Femur (tissue), 1 donor: ENCODE measurements around the gene ERBIN.
"Not testable (repeated sequence)": the region's sequence is repeated elsewhere in the genome, so short reads cannot be mapped to it uniquely, and the experiment has no call there.

Source experiments
- DNase-seq: peaks from one replicate; pipeline ENCODE4 v3.0.0-alpha.2; 2017

Gene ERBIN, protein sequence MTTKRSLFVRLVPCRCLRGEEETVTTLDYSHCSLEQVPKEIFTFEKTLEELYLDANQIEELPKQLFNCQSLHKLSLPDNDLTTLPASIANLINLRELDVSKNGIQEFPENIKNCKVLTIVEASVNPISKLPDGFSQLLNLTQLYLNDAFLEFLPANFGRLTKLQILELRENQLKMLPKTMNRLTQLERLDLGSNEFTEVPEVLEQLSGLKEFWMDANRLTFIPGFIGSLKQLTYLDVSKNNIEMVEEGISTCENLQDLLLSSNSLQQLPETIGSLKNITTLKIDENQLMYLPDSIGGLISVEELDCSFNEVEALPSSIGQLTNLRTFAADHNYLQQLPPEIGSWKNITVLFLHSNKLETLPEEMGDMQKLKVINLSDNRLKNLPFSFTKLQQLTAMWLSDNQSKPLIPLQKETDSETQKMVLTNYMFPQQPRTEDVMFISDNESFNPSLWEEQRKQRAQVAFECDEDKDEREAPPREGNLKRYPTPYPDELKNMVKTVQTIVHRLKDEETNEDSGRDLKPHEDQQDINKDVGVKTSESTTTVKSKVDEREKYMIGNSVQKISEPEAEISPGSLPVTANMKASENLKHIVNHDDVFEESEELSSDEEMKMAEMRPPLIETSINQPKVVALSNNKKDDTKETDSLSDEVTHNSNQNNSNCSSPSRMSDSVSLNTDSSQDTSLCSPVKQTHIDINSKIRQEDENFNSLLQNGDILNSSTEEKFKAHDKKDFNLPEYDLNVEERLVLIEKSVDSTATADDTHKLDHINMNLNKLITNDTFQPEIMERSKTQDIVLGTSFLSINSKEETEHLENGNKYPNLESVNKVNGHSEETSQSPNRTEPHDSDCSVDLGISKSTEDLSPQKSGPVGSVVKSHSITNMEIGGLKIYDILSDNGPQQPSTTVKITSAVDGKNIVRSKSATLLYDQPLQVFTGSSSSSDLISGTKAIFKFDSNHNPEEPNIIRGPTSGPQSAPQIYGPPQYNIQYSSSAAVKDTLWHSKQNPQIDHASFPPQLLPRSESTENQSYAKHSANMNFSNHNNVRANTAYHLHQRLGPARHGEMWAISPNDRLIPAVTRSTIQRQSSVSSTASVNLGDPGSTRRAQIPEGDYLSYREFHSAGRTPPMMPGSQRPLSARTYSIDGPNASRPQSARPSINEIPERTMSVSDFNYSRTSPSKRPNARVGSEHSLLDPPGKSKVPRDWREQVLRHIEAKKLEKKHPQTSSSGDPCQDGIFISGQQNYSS (N-terminal part only)

DNA sequence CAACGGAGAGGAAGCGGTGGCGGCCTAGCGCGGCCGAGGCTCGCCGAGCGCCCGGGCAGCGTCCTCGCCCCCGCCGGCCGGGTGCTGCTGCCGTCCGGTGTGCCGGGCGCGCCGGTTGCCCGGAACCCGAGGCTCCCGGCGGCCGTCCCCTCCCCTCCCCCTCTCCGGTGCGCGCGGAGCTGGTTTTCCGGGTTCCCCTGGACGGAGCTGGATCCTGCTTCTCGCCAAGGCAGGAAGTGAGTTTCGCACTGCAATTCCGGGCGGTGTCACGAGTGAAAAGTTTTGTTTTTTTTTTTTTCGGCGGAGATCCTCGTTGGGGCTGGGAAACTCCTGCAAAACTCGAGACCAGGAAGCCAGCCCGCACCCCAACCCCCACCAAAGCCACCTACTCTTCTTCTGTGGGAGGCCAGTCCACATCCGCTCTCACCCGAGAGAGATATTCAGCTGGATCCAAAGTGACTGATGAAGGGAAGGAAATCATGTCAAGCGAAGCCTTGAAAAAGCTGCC lies at the start of gene ERBIN:
TSS of gene ERBIN (plus strand) at position 300 of the 508 bp plus-strand sequence. CDS start 66,144 bp downstream, outside the sequence.
- peak; percentile 87 for DNase-seq

DNA sequence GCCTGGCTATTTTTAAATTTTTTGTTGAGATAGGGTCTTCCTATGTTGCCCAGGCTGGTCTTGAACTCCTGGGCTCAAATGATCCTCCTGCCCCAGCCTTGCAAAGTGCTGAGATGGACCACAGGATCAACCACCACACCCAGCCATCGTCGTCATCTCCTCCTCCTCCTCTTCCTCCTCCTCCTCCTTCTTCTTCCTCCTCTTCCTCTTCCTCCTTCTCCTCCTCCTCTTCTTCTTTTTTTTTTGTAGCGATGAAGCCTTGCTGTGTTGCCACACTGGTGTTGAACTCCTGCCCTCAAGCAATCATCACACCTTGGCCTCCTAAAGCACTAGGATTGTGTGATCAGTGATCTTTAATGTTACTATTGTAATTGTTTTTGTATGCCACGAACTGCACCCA lies 49.4 kb upstream of the ERBIN start:
- no peak for DNase-seq

DNA sequence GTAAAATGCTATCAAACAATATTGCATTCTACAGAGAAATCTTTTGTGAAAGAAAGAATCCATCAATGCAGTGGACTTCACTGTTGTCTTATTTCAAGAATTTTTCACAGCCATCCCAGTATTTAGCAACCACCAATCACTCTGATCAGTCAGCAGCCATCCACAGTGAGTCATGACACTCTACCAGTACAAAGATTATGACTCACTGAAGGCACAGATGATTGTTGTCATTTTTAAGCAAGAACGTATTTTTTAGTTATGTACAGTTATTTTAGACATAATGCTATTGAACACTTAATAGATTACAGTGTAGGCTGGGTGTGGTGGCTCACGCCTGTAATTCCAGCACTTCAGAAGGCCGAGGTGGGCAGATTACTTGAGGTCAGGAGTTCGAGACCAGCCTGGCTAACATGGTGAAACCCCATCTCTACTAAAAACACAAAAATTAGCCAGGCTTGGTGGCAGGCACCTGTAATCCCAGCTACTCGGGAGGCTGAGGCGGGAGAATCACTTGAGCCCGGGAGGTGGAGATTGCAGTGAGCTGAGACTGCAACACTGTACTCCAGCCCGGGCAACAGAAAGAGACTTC lies 46.6 kb upstream of the ERBIN start:
- DNase-seq = not testable (repeated sequence)

DNA sequence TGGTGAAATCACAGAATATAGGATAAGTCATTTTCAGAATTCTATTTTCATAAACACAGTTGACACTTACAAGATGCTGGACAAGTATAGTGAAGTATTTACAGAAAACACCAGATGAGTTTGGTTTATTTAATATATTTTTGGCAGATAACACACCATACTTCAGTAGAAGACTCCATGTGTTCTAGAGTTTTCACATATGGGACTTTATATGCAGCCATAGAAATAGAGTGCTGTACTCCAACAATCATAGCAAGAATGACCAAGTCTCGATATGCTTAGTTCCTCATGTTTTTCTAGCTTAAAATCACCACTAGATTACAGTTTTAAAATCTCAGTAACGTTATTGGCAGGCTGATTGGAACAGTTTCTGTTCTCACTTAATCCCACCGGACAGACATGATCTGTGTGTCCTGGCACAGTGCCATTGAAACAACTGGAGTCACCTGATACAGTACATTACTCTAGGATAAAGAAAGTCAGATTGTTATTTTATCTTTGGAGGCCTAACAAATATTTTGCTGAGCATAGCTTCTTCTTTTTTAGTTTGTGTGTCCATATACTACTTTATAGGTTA lies 45.8 kb upstream of the ERBIN start:
- DNase-seq = peak; percentile 29

DNA sequence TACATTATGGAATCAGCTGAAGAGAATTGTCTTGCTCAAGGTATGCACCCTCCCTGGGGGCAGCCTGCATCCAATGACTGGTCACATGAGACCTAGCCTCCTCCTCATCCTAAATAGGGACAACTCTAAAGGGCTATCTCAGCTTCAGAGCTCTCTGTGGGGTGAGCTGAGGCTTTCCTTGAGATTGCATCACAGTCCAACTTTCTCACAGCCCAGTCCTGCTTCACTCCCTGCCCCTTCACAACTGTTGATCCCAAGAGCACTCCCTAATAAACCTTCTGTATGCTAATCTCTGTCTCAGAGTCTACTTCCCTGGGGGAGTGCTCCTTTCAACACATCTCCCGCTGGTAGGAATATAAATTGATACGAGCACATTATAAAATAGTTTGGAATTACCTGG lies 44.1 kb upstream of the ERBIN start:
- no peak for DNase-seq

DNA sequence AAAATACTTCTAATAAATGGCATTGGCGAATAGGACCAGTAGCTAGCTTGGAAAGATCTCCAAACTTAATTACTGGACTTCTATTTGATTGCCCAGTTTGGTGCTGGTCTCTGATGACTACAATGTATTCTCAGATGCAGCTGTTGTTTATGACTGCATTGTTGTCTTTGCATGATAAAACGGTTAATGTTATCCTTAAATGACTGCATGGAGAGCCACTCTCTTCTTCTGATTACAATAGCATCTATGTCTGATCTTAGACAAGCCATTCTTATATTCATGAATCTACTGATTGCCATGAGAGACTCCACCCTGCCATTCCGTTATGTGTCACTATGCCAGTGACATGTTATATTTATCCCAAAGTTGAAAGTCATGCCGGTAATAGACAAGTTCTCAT lies 42.9 kb upstream of the ERBIN start:
- DNase-seq = no peak

DNA sequence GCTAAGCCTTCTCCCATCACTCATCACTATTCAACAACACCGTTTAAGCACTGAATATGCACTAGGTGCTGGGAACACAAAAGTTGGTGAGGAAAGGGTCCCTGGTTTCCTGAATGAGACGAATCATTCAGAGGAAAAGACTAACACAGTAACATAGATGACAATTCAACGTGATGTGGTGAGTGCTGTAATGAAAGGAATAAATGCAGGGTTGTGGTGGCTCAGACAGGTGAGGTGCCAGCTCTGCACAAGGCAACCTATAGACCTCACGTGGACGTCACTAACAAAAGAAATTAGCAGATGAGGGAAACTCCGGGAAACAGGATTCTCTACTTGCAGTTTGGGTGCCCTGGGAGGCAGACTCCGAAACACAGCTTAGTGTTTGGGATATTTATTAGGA lies 40.0 kb upstream of the ERBIN start:
- DNase-seq = no peak

DNA sequence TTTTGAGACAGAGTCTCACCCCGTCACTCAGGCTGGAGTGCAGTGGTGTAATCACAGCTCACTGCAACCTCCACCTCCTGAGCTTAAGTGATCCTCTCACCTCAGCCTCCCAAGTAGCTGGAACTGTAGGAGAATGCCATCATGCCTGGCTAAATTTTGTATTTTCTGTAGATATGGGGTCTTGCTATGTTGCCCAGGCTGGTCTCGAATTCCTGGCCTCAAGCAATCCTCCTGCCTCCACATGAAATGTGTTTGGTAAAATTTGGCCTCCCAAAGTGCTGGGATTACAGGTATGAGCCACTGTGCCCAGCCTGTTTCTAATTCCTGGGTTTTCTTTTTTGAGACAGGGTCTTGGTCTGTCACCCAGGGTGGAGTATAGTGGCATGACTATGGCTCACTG lies 34.4 kb upstream of the ERBIN start:
- DNase-seq = not testable (repeated sequence)

DNA sequence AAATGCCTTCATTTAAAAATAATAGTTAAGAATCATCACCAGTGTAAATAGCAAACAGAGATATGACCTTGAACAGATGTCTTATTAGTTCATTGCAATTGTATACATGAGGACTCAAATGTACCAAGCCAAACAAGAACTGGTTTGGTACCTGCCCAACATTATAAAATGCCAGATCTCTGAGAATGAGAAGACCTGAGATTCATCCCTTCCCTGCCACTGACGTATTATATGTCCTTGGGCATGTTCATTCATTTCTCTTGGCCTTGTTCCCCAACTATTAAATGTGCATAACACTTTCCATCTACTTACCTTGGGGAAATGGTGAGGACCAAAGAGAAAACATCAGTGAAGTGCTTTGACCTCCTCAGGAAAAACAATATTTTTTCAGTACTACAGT lies 33.6 kb upstream of the ERBIN start:
- no peak for DNase-seq

DNA sequence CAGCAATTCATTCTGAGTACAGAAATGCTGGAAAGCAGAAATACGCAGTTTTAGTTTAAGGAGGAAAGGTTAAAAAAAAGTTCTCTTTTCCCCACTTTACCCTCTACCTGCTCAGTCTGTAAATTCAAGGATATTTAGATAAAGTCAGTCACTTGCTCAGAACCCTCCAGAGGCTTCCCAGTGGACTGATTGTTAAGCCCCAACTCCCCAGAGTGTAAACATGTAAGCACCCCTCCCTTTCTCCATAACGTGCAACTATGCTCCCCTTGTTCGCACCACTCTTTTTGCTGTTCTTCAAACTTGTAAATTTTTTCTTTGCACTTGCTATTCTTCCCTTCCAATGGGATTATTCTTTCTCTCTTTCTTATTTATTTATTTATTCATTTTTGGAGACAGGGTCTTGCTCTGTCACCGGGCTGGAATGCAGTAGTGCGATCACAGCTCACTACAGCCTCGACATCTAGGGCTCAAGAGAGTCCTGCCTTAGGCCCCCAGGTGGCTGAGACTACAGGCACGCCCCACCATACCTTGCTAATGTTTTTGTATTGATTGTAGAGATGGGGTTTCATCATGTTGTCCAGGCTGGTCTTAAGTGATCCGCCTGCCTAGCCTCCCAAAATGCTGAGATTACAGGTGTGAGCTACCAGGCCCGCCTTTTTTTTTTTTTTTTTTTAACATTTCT lies 32.5 kb upstream of the ERBIN start:
- no peak for DNase-seq

DNA sequence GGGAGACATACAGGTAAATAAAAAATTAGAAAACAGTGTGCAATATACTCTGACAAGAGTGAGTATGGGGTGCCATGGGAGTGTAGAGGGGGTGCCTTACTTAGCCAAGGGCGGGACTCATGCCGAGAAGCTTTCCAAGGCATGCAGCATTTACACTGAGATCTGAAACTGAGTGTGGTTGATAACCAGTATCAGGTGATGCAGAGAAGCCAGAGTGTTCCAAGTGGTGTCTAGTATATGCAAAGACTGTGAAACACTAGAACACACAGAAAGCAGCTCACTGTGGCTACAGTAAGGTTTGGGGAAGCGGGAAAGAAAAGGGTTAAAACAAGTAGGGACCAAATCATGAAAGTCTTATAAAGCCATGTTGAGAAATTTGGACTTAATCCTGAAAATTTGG lies 30.5 kb upstream of the ERBIN start:
- no peak for DNase-seq

DNA sequence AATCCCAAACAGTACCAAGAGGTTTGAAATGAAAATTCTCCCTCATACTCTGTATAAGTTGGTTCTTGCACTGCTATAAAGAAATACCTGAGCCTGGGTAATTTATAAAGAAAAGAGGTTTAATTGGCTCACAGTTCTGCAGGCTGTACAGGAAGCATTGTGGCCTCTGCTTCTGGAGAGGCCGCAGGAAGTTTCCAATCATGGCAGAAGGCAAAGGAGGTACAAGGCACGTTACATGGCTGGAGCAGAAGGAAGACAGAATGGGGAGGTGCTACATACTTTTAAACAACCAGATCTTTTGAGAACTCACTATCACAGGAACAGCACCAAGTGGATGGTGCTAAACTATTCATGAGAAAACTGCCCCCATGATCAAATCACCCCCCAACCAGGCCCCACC lies 25.6 kb upstream of the ERBIN start:
- no peak for DNase-seq

DNA sequence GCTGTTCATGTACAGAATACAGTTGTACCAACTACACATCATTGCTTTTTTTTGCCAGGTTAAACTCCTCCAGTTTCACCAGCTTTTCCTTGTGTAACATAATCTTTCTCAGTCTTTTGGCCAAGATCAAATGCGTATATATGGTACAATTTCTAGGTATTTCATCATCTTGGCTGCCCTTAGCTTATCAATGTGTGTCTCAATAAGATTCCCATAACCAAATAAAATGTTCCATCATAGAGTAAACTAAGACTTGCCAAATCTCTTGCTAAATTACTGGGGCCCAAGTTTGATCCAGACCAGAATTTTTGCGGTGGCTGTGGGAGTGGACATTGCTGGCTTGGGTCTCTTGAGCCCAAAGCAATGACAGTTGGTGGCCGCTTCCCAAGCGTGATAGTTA lies 24.3 kb upstream of the ERBIN start:
- no peak for DNase-seq

DNA sequence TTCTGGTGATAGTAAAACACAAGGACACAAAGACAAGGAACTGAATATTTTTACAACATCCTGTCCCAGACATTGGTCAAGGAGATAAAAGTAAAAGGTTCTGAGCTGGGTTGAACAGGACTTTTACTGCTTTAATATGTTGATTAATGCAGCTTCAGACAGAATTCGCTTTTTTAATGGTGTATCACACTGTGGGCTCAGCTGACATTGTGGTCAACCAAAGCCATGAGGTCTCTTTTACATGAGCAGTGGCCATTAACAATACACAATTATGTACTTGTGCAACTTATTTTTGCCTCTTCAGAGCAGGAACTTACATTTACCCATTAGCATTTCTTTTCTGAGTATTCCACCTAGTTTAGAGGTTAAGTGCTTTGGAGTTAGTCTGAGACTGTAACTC lies 22.8 kb upstream of the ERBIN start:
- DNase-seq = no peak

DNA sequence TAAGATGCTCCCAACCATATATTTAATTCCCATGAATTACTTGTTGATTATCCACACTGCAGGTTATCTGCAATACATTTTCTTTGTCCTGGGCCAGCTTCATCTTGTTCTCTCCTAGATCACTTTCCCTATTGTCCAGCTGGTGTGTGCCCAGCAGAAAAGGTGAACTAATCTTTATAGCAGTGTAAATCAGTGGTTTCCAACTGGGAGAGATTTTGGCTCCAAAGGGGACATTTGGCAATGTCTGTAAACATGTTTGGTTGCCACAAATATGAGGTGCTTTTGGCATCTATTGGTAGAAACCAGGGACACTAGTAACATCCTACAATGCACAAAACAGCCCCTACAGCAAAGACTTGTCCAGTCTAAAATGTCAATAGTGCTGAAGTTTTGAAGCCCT lies 20.1 kb upstream of the ERBIN start:
- no peak for DNase-seq

DNA sequence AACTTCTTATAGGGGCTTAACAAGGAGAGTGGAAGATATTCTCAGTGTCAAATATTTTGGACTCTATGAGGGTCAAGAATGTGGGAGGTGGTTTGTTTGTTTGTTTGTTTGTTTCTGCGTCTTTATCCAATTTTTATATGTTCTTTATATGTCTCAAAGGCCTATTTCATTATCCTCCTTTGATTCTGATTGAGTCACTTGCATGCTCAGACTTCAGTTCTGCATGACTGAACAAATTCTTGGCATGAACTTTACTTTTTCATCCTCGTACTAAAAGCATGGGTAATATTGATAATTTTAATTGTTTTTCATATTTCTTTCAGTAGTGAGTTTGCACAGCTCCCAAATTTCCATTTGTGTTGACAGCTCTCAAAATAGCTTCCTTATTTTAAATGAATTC lies 19.2 kb upstream of the ERBIN start:
- no peak for DNase-seq

DNA sequence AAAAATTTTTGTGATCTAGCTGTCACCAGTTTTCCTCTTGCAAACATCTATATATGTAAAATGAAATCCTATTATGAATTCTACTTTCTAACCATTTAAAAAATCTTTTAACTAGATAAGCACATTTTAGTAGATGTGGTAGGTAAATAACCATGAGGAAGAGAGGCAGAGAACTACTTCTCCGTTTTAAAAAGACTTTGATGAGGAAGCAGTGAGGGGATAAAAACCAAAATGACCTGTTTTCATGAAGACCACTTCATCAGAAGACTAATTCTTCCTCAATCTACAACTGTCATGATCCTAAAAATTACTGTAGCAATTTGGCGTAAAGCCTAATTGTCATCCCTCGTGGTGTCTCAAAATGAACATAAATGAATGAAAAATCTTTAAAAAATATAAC lies 15.7 kb upstream of the ERBIN start:
- no peak for DNase-seq

DNA sequence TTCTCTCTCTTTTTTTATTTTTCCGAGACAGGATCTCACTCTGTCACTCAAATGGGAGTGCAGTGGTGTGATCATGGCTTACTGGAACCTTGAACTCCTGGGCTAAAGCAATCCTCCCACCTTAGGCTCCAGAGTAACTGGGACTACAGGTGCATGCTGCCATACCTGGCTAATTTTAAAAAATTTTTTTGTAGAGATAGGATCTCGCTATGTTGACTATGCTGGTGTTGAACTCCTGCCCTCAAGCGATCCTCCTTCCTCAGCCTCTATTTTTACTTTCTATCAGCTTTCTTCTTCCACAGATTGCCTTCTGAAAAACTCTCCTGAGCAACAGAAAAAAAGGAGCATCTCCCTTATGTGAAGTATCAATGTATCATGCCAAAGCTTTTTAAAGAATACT lies 14.1 kb upstream of the ERBIN start:
- DNase-seq = no peak

DNA sequence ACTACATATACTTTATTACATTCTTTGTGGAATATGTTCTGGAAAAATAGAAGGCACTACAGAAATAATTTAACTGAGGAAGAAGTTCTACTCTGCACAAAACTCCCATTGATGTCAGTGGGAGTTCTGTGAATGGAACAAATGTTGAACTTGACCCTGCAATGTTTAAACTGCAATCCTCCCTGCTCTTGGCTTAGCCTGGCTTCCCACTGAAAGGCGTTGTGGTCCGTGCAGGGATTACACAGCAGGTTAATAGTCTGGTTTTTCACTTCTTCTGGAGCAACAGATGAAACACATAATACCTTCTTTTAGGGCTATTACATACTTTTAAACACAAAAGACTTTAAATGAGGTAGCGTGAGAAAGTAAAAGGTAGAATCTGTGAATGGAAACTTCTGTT lies 12.9 kb upstream of the ERBIN start:
- no peak for DNase-seq

DNA sequence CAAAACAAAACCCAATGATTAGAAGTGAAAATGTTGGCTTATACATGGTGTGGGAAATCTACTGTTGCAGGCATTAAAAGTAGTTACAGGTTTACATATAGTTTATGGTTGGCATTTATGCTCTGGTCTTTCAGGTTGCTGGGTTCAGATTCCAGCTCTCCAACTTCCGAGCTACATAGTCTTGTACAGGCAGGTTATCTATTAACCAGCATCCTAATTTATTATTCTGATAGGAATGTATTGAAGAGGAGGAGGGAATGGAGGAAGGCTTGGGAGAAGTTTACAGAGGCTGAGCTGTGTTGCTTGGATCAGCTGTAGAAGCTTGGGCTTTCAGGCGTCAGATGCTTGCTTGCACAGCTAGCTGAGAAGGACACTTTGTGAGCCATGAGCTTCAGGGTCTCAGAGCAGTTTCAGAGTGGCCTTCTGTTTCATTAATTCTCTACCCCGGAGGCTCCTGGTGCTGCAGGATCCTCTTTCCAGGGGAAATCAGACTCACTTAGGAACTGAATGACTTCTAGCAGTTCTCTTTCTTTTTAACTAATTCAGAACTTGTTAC lies 11.7 kb upstream of the ERBIN start:
- DNase-seq = no peak

DNA sequence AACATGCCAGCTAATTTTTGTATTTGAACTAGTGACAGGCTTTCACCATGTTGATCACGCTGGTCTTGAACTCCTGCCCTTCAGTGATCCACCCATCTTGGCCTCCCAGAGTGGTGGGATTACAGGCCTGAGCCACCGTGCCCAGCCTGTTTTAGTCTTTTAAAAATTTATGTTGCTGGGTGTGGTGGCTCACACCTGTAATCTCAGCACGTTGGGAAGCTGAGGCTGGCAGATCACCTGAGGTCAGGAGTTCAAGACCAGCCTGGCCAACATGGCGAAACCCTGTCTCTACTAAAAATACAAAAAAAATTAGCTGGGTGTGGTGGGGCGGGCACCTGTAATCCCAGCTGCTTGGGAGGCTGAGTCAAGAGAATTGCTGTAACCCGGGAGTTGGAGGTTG lies 10.7 kb upstream of the ERBIN start:
- not testable (repeated sequence) for DNase-seq
